Spleen (tissue), 11 donors: ENCODE data around the gene PRKCSH. TPM values are rescaled to one million over a fixed set of nuclear protein-coding genes. Genes with fewer than 3 reads are reported as not detected.

Experiments used
- DNase-seq: peaks from one replicate; pipeline ENCODE4 v3.0.0-alpha.2; 2020
- H3K27ac ChIP-seq, 8 donors: fragments of 200-600 bp; sonication (generic) in 7 of 8; 1 replicate in 4 of 8; 2 replicates in 4 of 8; pipeline versions ENCODE4 v1.5.0 to v1.8.0; 2016 to 2021; ENCODE audit warnings: inconsistent platforms in 4 of 8, mild to moderate bottlenecking in 4 of 8, moderate library complexity in 1 of 8
- H3K27me3 ChIP-seq, 7 donors: fragments of 200-600 bp; sonication (generic) in 6 of 7; replicated peaks in 1 of 7; 1 replicate in 4 of 7; 2 replicates in 3 of 7; pipeline versions ENCODE4 v1.5.0 to v1.8.0; 2016 to 2021; ENCODE audit warnings: inconsistent platforms in 3 of 7, mild to moderate bottlenecking in 1 of 7
- H3K36me3 ChIP-seq, 6 donors: fragments of 200-600 bp; sonication (generic) in 5 of 6; 1 replicate in 4 of 6; 2 replicates in 2 of 6; pipeline versions ENCODE4 v1.5.0 to v1.8.0; 2016 to 2021; ENCODE audit warnings: inconsistent platforms in 2 of 6
- H3K4me1 ChIP-seq, 6 donors: fragments of 200-600 bp; sonication (generic) in 5 of 6; 1 replicate in 3 of 6; 2 replicates in 3 of 6; pipeline versions ENCODE4 v1.5.0 to v1.8.0; 2016 to 2021; ENCODE audit warnings: inconsistent platforms in 3 of 6
- H3K4me3 ChIP-seq, 8 donors: fragments of 200-600 bp; sonication (generic) in 7 of 8; 1 replicate in 4 of 8; 2 replicates in 4 of 8; pipeline versions ENCODE4 v1.5.0 to v1.8.0; 2016 to 2021; ENCODE audit warnings: inconsistent platforms in 4 of 8, mild to moderate bottlenecking in 4 of 8, moderate library complexity in 2 of 8
- H3K9me3 ChIP-seq, 8 donors: fragments of 200-600 bp; sonication (generic) in 7 of 8; 1 replicate in 4 of 8; 2 replicates in 4 of 8; pipeline versions ENCODE4 v1.5.0 to v1.8.0; 2016 to 2021; ENCODE audit warnings: inconsistent platforms in 4 of 8
- POLR2A ChIP-seq, 3 donors: fragments of 450-650 bp; IDR thresholded peaks; one replicate each; pipeline ENCODE4 v1.5.1; 2017; ENCODE audit warnings: antibody characterized with exemption in 3 of 3, mild to moderate bottlenecking in 1 of 3
- POLR2AphosphoS5 ChIP-seq, 3 donors: sonication (generic); formaldehyde crosslinking; IDR thresholded peaks; one replicate each; pipeline ENCODE4 v1.5.1; 2017; ENCODE audit warnings: antibody characterized with exemption in 3 of 3
- WGBS, 5 donors: extraction: QIAGEN DNeasy Blood & Tissue Kit in 3 of 5; methylation state at CpG; one replicate each; pipeline versions ENCODE4 v1.1.5 to v1.1.7; 2013 to 2018; 5-methylcytosine and 5-hydroxymethylcytosine counted together
- intact Hi-C: fragments of 100-400 bp; cut with DNase I; formaldehyde crosslinking; loops from one replicate; pipeline ENCODE4 v1.15.0; 2023; ENCODE audit warnings: low total_unique reads
- polyA plus RNA-seq, 3 donors: library from polyadenylated mRNA; stranded (reverse); fragments of 200-250 nt; gene quantifications; one replicate each; pipeline ENCODE4 v1.2.1, GENCODE V29; 2013
- total RNA-seq, 7 donors: library from RNA; depleted of rRNA in 3 of 7; stranded (reverse); fragments of >200 nt in 3 of 7; fragmentation: NEBNext Ultra II Directional in 4 of 7; extraction: Animal tissue kit (Norgen Biotek cat#: 25700) in 4 of 7; gene quantifications; one replicate each; pipeline versions ENCODE4 v1.1.0 to v1.2.1, GENCODE V29; 2016 to 2021
- TF ChIP-seq, protein P1 (sequence below), 11 experiments: fragments of 200-600 bp in 7 of 11; fragments of 450-650 bp in 4 of 11; sonication (generic) in 4 of 11; IDR thresholded peaks in 8 of 11; conservative IDR thresholded peaks in 3 of 11; 1 replicate in 7 of 11; 2 replicates in 4 of 11; pipeline versions ENCODE4 v1.4.0 to v1.8.0; 2016 to 2021; ENCODE audit warnings: antibody characterized with exemption in 11 of 11, inconsistent platforms in 4 of 11, mild to moderate bottlenecking in 1 of 11
- donor health status: healthy with polysubstance abuse.
- donor health status: DM: no; HTN: no; CAD: no; lungs with moderate emphysema.
- donor health status: DM: no; HTN: no; CAD: no.
- donor health status: Bipolar disorder and iron deficiency.
- donor health status: healthy.
- donor health status: DM: no; HTN: no; CAD: no.
- donor health status: DM: yes; HTN: yes; CAD: no.

PRKCSH gene
- total and polyA plus RNA-seq, 10 donors: 80.3 to 258 (median 145) TPM

DNA sequence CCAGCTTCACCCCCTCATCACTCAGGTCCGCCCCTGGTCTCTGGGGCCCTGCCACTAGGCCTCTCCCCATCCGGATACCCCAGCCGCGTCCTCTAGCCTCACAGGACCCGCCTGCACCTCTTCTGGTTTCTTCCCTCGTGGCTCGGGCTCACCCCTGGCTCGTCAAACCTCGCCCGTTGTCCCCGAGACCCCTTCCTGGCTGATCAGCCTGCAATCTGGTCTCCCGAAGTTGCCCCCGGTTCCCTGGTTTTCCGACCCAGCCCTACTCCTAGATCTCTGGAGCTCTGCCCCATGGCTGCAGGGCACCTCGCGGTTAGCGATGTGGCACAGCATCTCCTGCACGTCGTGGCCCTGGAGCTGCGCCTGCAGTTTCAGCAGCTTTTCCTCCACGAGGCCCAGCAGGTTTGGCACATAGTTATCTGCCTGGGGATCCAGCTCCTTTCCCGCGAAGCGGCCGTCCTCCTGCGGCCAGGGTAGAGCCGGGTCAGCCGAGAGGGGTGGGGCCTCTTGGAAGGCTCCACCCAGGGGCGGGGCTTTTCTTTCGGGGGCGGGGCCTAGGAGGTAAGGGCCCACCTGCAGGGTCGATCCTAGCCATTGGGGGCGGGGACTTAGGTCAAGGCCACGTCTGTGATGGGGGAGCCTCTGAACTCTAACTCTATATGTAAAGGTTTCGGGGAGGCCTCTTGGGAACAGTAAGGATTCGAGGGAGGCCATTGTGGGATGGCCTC, 13.9 kb upstream of the PRKCSH start:
- Histone ChIP-seq H3K9me3 (no peaks in the 10 kb centered on the region), H3K4me1 (peaks cover 28 to 65% (median 57%) of the 10 kb centered on the region in 6 donors), H3K4me3 (peak overlapping the region in 7 of 8 donors; percentile 6 to 69 (median 36)), H3K36me3 (no peaks in the 10 kb centered on the region), H3K27me3 (peaks cover 0 to 78% (median 59%) of the 10 kb centered on the region in 7 donors), H3K27ac (peak overlapping the region in 6 of 8 donors; percentile 67 to 86 (median 78))
- TF ChIP-seq POLR2A (IDR thresholded peaks at IDR 0.05) (no peak), POLR2AphosphoS5 (IDR thresholded peaks at IDR 0.05) (peak in 1 of 3 donors; percentile 17)
- intact Hi-C loops: no loop called here
- WGBS, 5 donors: 8 to 15% (median 11%) methylated on average over 30 to 36 of the region's 36 CpGs
- peak; percentile 85 for DNase-seq

DNA sequence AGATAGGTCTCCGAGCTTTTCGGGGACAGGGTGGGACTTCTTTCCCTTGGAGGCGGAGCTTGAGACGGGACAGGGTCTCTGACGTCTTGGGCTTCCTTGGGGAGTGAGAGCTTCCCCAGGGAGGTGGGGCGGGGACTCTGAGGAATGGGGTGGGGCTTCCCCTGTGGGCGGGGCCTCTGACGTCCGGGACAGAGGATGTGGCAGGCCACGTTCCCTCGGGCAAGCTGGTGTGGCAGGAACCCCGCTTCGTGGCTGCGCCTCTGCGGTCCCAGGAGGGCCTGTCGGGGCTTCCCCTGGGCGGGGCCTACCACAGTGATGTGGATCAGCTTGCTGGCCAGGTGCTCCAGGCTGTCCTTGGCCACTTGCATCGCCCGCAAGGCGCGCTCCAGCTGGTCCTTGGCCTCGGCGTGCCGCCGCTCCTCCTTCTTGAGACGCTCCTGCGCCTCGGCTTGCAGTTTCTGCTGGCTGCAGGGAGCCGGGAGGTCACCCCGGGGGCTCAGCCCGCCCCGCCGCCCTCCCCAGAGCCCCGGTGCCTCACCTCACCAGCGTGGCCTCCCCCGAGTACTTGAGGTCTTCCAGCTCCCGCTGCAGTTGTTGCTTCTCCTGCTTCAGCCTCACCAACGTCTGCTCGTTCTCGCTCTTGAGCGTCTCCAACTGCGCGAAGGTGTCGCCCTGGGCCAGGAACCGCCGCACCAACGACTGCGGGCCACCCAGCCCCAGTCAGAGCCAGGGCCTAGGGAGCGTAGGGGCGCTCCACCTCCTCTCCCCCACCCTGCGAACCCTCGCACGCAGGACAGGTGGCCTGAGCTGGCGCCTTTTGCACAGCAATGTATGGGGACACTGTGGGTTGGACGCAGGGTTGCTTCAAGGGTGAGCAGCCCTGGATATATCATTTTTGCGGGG, 13.0 kb upstream of the PRKCSH start:
- Histone ChIP-seq H3K36me3 (no peaks in the 10 kb centered on the region), H3K27me3 (peaks cover 0 to 70% (median 59%) of the 10 kb centered on the region in 7 donors), H3K4me1 (peaks cover 28 to 65% (median 57%) of the 10 kb centered on the region in 6 donors), H3K27ac (peak overlapping the region in 5 of 8 donors; percentile 36 to 86 (median 84)), H3K4me3 (peak overlapping the region; percentile 6 to 69 (median 33)), H3K9me3 (no peaks in the 10 kb centered on the region)
- 4 to 10% (median 4%) methylated on average over 23 to 56 of the region's 56 CpGs for WGBS, 5 donors
- TF ChIP-seq, protein P1, sequence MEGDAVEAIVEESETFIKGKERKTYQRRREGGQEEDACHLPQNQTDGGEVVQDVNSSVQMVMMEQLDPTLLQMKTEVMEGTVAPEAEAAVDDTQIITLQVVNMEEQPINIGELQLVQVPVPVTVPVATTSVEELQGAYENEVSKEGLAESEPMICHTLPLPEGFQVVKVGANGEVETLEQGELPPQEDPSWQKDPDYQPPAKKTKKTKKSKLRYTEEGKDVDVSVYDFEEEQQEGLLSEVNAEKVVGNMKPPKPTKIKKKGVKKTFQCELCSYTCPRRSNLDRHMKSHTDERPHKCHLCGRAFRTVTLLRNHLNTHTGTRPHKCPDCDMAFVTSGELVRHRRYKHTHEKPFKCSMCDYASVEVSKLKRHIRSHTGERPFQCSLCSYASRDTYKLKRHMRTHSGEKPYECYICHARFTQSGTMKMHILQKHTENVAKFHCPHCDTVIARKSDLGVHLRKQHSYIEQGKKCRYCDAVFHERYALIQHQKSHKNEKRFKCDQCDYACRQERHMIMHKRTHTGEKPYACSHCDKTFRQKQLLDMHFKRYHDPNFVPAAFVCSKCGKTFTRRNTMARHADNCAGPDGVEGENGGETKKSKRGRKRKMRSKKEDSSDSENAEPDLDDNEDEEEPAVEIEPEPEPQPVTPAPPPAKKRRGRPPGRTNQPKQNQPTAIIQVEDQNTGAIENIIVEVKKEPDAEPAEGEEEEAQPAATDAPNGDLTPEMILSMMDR (IDR thresholded peaks at IDR 0.05 in 8 of 11, conservative IDR thresholded peaks at IDR 0.05 in 3 of 11): no peak
- TF ChIP-seq POLR2AphosphoS5 (IDR thresholded peaks at IDR 0.05): peak; percentile 70 to 83 (median 82)
- peak; percentile 96 for DNase-seq
- intact Hi-C loops: no loop called here

DNA sequence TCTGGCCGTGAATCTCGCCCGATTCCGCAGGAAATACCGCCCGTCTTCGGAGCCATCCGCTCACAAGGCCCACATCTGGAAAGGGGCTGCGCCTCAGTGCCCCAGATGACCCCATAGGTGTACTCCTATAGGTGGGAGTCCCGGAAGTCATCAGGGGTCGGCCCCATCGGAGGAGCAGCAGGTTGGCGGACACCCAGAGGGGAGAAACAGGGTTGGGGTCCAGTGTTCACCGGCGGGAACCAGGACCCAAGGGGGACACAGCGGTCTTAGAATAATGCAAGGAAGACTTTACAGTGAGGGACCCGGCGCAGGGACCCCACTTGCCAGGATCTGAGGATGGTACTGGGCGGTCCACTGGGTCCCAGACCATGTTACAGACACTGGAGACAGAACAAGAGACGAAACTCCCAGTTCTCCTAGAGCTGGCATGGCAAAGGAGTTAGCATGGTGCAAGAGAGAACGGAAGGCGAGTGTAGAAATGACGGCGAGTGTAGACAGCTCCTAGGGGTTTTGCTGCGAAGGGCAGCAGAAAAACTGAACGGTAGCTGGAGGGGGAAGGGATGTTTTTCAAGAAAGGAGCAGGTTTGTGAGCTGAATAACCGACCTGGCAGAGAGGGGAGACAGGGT, 12.2 kb upstream of the PRKCSH start:
- no peak for TF ChIP-seq POLR2A (IDR thresholded peaks at IDR 0.05)
- no peak for TF ChIP-seq POLR2AphosphoS5 (IDR thresholded peaks at IDR 0.05)
- TF ChIP-seq, protein P1 (IDR thresholded peaks at IDR 0.05 in 8 of 11, conservative IDR thresholded peaks at IDR 0.05 in 3 of 11): no peak
- Histone ChIP-seq H3K4me1 (peaks cover 28 to 59% (median 56%) of the 10 kb centered on the region in 6 donors), H3K4me3 (peak overlapping the region in 2 of 8 donors; percentile 30 to 69), H3K27me3 (peaks cover 0 to 61% (median 58%) of the 10 kb centered on the region in 7 donors), H3K27ac (no peak overlapping the region), H3K9me3 (no peaks in the 10 kb centered on the region), H3K36me3 (no peaks in the 10 kb centered on the region)
- intact Hi-C loops: no loop called here
- no peak for DNase-seq
- 29 to 44% (median 33%) methylated on average over 27 of the region's 27 CpGs for WGBS, 5 donors

DNA sequence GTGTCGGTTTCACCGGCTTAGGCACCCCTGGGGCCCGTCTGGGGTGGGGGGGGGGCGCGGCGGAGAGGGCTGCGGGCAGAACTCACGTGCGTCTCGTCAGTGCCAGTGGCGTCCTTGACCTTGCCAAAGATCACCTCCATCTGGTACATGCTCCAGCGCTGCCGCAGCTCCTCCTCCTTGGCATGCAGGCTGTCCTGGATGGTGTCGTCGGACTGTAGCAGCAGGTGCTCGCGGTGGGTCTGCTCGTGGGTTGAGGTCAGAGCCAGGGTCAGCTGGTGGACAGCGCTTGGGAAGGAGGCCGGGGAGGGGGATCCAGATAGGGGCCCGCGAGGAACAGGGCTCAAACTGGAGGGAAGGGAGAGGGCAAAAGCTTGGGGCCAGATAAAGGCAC, 11.6 kb upstream of the PRKCSH start:
- H3K27ac ChIP-seq: no peak overlapping the region
- intact Hi-C loops: no loop called here
- WGBS, 5 donors: 17 to 34% (median 20%) methylated on average over 17 to 22 of the region's 22 CpGs
- no peak for DNase-seq
- TF ChIP-seq POLR2AphosphoS5 (IDR thresholded peaks at IDR 0.05) (no peak), POLR2A (IDR thresholded peaks at IDR 0.05) (no peak)
- TF ChIP-seq, protein P1 (IDR thresholded peaks at IDR 0.05 in 8 of 11, conservative IDR thresholded peaks at IDR 0.05 in 3 of 11): no peak
- peaks cover 26 to 54% (median 51%) of the 10 kb centered on the region in 6 donors for H3K4me1 ChIP-seq
- no peaks in the 10 kb centered on the region for H3K36me3 ChIP-seq
- no peaks in the 10 kb centered on the region for H3K9me3 ChIP-seq
- no peak overlapping the region for H3K4me3 ChIP-seq
- peaks cover 0 to 56% (median 53%) of the 10 kb centered on the region in 7 donors for H3K27me3 ChIP-seq
